IPS-20b (cell line): ENCODE data around the gene SLC22A4.

Experiments
- H3K27ac ChIP-seq: one replicate; pipeline ENCODE4 v1.5.1; 2013; ENCODE audit warnings: low read length
- H3K27me3 ChIP-seq: 2 replicates; pipeline ENCODE4 v1.6.1; 2013; ENCODE audit warnings: mild to moderate bottlenecking, low read length, inconsistent platforms; ENCODE audit not compliant: insufficient read depth
- H3K36me3 ChIP-seq: 2 replicates; pipeline ENCODE4 v1.6.1; 2013; ENCODE audit warnings: low read depth, mild to moderate bottlenecking, inconsistent platforms, low read length, moderate library complexity; ENCODE audit not compliant: insufficient read depth
- H3K4me1 ChIP-seq: 2 replicates; pipeline ENCODE4 v1.6.1; 2013; ENCODE audit warnings: mild to moderate bottlenecking, control low read depth, inconsistent platforms, low read length, moderate library complexity; ENCODE audit not compliant: insufficient read depth
- H3K4me3 ChIP-seq: 2 replicates; pipeline ENCODE4 v1.5.1; 2013; ENCODE audit warnings: mild to moderate bottlenecking, low read length, inconsistent platforms
- H3K9ac ChIP-seq: 2 replicates; pipeline ENCODE4 v1.6.1; 2013; ENCODE audit warnings: low read depth, mild to moderate bottlenecking, inconsistent platforms, low read length, moderate library complexity
- H3K9me3 ChIP-seq: 2 replicates; pipeline ENCODE4 v1.6.1; 2013; ENCODE audit warnings: mild to moderate bottlenecking, low read depth, low read length, inconsistent platforms; ENCODE audit not compliant: insufficient read depth

The SLC22A4 gene

GRCh38 chr5:132342291-132343180 is 48.3 kb downstream of the SLC22A4 start:
- H3K27me3 ChIP-seq = no peaks in the 10 kb centered on the region
- no peak overlapping the region for H3K9ac ChIP-seq
- H3K4me3 ChIP-seq = no peak overlapping the region
- H3K4me1 ChIP-seq = no peaks in the 10 kb centered on the region
- no peaks in the 10 kb centered on the region for H3K36me3 ChIP-seq
- no peaks in the 10 kb centered on the region for H3K9me3 ChIP-seq
- no peak overlapping the region for H3K27ac ChIP-seq

GRCh38 chr5:132344775-132345514 is 50.8 kb downstream of the SLC22A4 start:
- no peaks in the 10 kb centered on the region for H3K27me3 ChIP-seq
- H3K9ac ChIP-seq = no peak overlapping the region
- peaks cover 11% of the 10 kb centered on the region for H3K9me3 ChIP-seq
- H3K4me3 ChIP-seq = no peak overlapping the region
- H3K4me1 ChIP-seq = no peaks in the 10 kb centered on the region
- H3K36me3 ChIP-seq = no peaks in the 10 kb centered on the region
- no peak overlapping the region for H3K27ac ChIP-seq

GRCh38 chr5:132353486-132353995 is 59.3 kb downstream of the SLC22A4 start:
- Histone ChIP-seq H3K9ac (no peak overlapping the region), H3K36me3 (no peaks in the 10 kb centered on the region), H3K27me3 (no peaks in the 10 kb centered on the region), H3K4me3 (no peak overlapping the region), H3K27ac (no peak overlapping the region), H3K9me3 (peaks cover 13% of the 10 kb centered on the region), H3K4me1 (peaks cover 8% of the 10 kb centered on the region; the same call in 1 of the 2 replicates)

- Histone ChIP-seq H3K9me3 (peaks cover 6% of the 10 kb centered on the region; the same call in 1 of the 2 replicates), H3K4me1 (peaks cover 8% of the 10 kb centered on the region; the same call in 1 of the 2 replicates), H3K27ac (no peak overlapping the region), H3K36me3 (no peaks in the 10 kb centered on the region), H3K27me3 (no peaks in the 10 kb centered on the region), H3K9ac (no peak overlapping the region), H3K4me3 (no peak overlapping the region)
Measured at GRCh38 chr5:132354381-132355139, 60.4 kb downstream of the SLC22A4 start.

GRCh38 chr5:132355140-132355765 is 61.1 kb downstream of the SLC22A4 start:
- Histone ChIP-seq H3K4me1 (peaks cover 8% of the 10 kb centered on the region; the same call in 1 of the 2 replicates), H3K36me3 (no peaks in the 10 kb centered on the region), H3K27me3 (no peaks in the 10 kb centered on the region), H3K27ac (no peak overlapping the region), H3K9me3 (no peaks in the 10 kb centered on the region), H3K9ac (no peak overlapping the region), H3K4me3 (no peak overlapping the region)

- no peak overlapping the region for H3K9ac ChIP-seq
- no peaks in the 10 kb centered on the region for H3K9me3 ChIP-seq
- no peaks in the 10 kb centered on the region for H3K27me3 ChIP-seq
- H3K36me3 ChIP-seq = no peaks in the 10 kb centered on the region
- H3K27ac ChIP-seq = no peak overlapping the region
- no peak overlapping the region for H3K4me3 ChIP-seq
- H3K4me1 ChIP-seq = peaks cover 8% of the 10 kb centered on the region; the same call in 1 of the 2 replicates
Measured at GRCh38 chr5:132358775-132359174, 64.6 kb downstream of the SLC22A4 start.

GRCh38 chr5:132362086-132362485 is 67.9 kb downstream of the SLC22A4 start:
- no peaks in the 10 kb centered on the region for H3K9me3 ChIP-seq
- no peak overlapping the region for H3K4me3 ChIP-seq
- no peaks in the 10 kb centered on the region for H3K27me3 ChIP-seq
- H3K36me3 ChIP-seq = no peaks in the 10 kb centered on the region
- no peak overlapping the region for H3K9ac ChIP-seq
- H3K27ac ChIP-seq = no peak overlapping the region
- no peaks in the 10 kb centered on the region for H3K4me1 ChIP-seq

- Histone ChIP-seq H3K4me1 (no peaks in the 10 kb centered on the region), H3K27me3 (no peaks in the 10 kb centered on the region), H3K9ac (no peak overlapping the region), H3K36me3 (no peaks in the 10 kb centered on the region), H3K27ac (no peak overlapping the region), H3K9me3 (no peaks in the 10 kb centered on the region), H3K4me3 (no peak overlapping the region)
Measured at GRCh38 chr5:132363431-132364112, 69.4 kb downstream of the SLC22A4 start.

- Histone ChIP-seq H3K4me1 (no peaks in the 10 kb centered on the region; the same call in 1 of the 2 replicates), H3K4me3 (no peak overlapping the region), H3K9me3 (no peaks in the 10 kb centered on the region), H3K27me3 (no peaks in the 10 kb centered on the region), H3K9ac (no peak overlapping the region), H3K27ac (no peak overlapping the region), H3K36me3 (no peaks in the 10 kb centered on the region)
Measured at GRCh38 chr5:132364319-132364718, 70.1 kb downstream of the SLC22A4 start.

- no peak overlapping the region for H3K27ac ChIP-seq
- H3K9ac ChIP-seq = no peak overlapping the region
- no peaks in the 10 kb centered on the region; the same call in 1 of the 2 replicates for H3K4me1 ChIP-seq
- no peak overlapping the region for H3K4me3 ChIP-seq
- H3K36me3 ChIP-seq = no peaks in the 10 kb centered on the region
- peaks cover 6% of the 10 kb centered on the region for H3K27me3 ChIP-seq
- no peaks in the 10 kb centered on the region for H3K9me3 ChIP-seq
Measured at GRCh38 chr5:132365213-132365612, 71.0 kb downstream of the SLC22A4 start.
